Measurements from ENCODE around the gene HMGB2. TPM values are rescaled to one million over a fixed set of nuclear protein-coding genes. Genes with fewer than 3 reads are reported as not detected.

The HMGB2 gene
- total RNA-seq, 4 donors from 2014 or later = 13.3 to 47.8 (median 30.7) TPM

DNA sequence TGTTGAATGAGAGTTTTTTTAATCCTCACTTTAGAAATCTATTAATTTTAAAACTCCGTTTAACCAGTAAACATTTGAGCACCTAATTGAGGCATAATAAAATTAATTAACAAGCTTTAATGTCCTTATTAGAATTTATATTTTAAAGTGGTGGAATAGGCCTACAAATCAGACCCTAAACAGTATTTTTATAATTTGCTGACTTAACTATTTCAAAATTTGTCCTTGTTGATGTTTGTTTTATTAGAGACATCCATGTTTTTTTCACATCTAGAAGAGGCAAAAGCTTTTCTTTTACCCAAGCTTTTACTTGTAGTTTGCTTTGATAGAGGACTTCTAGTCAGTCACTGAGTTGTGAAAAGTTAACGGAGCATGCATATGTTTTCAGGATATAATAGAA is 40.4 kb upstream of the HMGB2 start:
- intact Hi-C loops (cut with DNase I) = no loop called here
- WGBS, 2 donors = 61 to 63% methylated on average over 2 of the region's 2 CpGs
- H3K4me3 ChIP-seq (replicated peaks in 1 of 3) = no peak overlapping the region
- no peaks in the 10 kb centered on the region for H3K27me3 ChIP-seq
- TF ChIP-seq, protein P1, sequence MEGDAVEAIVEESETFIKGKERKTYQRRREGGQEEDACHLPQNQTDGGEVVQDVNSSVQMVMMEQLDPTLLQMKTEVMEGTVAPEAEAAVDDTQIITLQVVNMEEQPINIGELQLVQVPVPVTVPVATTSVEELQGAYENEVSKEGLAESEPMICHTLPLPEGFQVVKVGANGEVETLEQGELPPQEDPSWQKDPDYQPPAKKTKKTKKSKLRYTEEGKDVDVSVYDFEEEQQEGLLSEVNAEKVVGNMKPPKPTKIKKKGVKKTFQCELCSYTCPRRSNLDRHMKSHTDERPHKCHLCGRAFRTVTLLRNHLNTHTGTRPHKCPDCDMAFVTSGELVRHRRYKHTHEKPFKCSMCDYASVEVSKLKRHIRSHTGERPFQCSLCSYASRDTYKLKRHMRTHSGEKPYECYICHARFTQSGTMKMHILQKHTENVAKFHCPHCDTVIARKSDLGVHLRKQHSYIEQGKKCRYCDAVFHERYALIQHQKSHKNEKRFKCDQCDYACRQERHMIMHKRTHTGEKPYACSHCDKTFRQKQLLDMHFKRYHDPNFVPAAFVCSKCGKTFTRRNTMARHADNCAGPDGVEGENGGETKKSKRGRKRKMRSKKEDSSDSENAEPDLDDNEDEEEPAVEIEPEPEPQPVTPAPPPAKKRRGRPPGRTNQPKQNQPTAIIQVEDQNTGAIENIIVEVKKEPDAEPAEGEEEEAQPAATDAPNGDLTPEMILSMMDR (IDR thresholded peaks at IDR 0.05) = no peak
- no peak for TF ChIP-seq POLR2A (IDR thresholded peaks at IDR 0.05)
- no peak for DNase-seq
- no peaks in the 10 kb centered on the region for H3K9me3 ChIP-seq
- H3K27ac ChIP-seq = peak overlapping the region; percentile 16 to 57 (median 49)
- H3K36me3 ChIP-seq = no peaks in the 10 kb centered on the region
- peaks cover 6 to 19% of the 10 kb centered on the region in 2 donors for H3K4me1 ChIP-seq

GRCh38 chr4:173371292-173372192 is 37.4 kb upstream of the HMGB2 start:
- intact Hi-C loops (cut with DNase I) = loop anchor here (2.0 kb wide), 1 partner anchor 39 kb away; no protein-coding TSS in a partner anchor
- peak overlapping the region; percentile 3 to 95 (median 68) for H3K4me3 ChIP-seq (replicated peaks in 1 of 3)
- H3K4me1 ChIP-seq = peaks cover 6 to 15% of the 10 kb centered on the region in 2 donors
- no peaks in the 10 kb centered on the region for H3K36me3 ChIP-seq
- peak; percentile 73 to 75 for DNase-seq
- no peaks in the 10 kb centered on the region for H3K27me3 ChIP-seq
- peak overlapping the region; percentile 82 to 93 (median 88) for H3K27ac ChIP-seq
- 0 to 1% methylated on average over 31 to 33 of the region's 68 CpGs for WGBS, 2 donors
- TF ChIP-seq, protein P1 (IDR thresholded peaks at IDR 0.05) = no peak
- TF ChIP-seq POLR2A (IDR thresholded peaks at IDR 0.05) = peak in 1 of 2 donors; percentile 58
- no peaks in the 10 kb centered on the region for H3K9me3 ChIP-seq

- intact Hi-C loops (cut with DNase I) = loop anchor here (2.0 kb wide), 1 partner anchor 38 kb away; no protein-coding TSS in a partner anchor
- peak; percentile 99 for DNase-seq
- H3K4me3 ChIP-seq (replicated peaks in 1 of 3) = peak within 1 kb of the TSS; percentile 68 to 95 (median 80)
- H3K4me1 ChIP-seq = peaks cover 6 to 15% of the 10 kb centered on the region in 2 donors
- WGBS, 2 donors = 1% methylated on average over 48 to 51 of the region's 72 CpGs
- H3K27ac ChIP-seq = peak within 1 kb of the TSS; percentile 93 to 98 (median 97)
- no peaks in the 10 kb centered on the region for H3K36me3 ChIP-seq
- no peaks in the 10 kb centered on the region for H3K27me3 ChIP-seq
- TF ChIP-seq, protein P1 (IDR thresholded peaks at IDR 0.05) = no peak
- TF ChIP-seq POLR2A (IDR thresholded peaks at IDR 0.05) = peak; percentile 91 to 99
- H3K9me3 ChIP-seq = no peaks in the 10 kb centered on the region
Measured at GRCh38 chr4:173370477-173371291, 36.5 kb upstream of the HMGB2 start, which contains the start of gene SAP30. Gene SAP30 (plus strand): TSS chr4:173370954. CDS start chr4:173371183, 229 bp downstream.

GRCh38 chr4:173370130-173370476 is 35.9 kb upstream of the HMGB2 start:
- H3K27me3 ChIP-seq = no peaks in the 10 kb centered on the region
- H3K27ac ChIP-seq = peak overlapping the region; percentile 54 to 98 (median 97)
- TF ChIP-seq, protein P1 (IDR thresholded peaks at IDR 0.05) = no peak
- TF ChIP-seq POLR2A (IDR thresholded peaks at IDR 0.05) = no peak
- H3K36me3 ChIP-seq = no peaks in the 10 kb centered on the region
- intact Hi-C loops (cut with DNase I) = loop anchor here (2.0 kb wide), 1 partner anchor 37 kb away; no protein-coding TSS in a partner anchor
- peak overlapping the region; percentile 43 to 68 (median 65) for H3K4me3 ChIP-seq (replicated peaks in 1 of 3)
- DNase-seq = peak; percentile 71 to 74
- no peaks in the 10 kb centered on the region for H3K9me3 ChIP-seq
- H3K4me1 ChIP-seq = peaks cover 6 to 15% of the 10 kb centered on the region in 2 donors
- 0 to 1% methylated on average over 14 of the region's 14 CpGs for WGBS, 2 donors
